HG03571 (cell line): ENCODE measurements around the gene SERHL2.
"Not testable (repeated sequence)": the region's sequence is repeated elsewhere in the genome, so short reads cannot be mapped to it uniquely, and the experiment has no call there.

Experiments
- ATAC-seq: cut with Tn5 transposase; IDR thresholded peaks from one replicate; pipeline ENCODE4 v1.9.1; 2021; ENCODE audit not compliant: unreplicated experiment

The SERHL2 gene

DNA sequence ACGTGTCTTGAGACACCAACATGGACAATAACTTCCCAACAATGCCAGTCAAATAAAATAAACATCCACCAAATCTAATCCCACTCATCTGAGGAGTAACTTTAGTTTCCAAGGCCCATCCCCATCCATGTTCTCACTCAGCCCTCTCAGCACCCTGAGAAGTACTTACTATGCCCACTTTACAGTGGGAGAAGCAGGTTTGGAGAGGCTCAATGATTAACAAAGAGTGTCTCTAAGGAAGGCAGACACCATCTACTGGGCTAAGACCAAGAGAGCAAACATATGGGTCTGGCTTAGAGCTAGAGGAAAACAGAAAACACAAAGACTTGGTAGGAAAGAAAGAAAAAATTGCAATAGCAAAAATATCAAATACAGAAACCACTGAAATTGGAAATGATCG lies 49.7 kb downstream of the SERHL2 start:
- no peak for ATAC-seq

DNA sequence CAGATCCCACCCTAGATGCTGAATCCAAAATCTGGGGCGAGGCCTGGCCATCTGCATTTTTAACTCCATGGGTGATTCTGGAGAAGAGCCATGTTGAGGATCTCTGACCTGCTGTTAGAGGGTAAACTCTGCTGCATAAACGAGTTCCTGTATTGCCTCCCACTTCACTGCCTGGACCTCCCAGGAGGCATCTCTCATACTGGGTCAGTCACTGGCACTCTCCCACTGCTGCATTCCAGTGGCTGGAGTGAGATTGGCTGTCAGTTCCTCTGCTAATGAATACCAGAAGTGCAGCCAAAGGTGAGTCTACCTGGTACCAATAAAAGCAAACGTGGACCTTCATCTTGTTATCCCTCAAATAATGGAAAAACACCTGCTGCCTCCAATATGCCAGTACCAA lies 50.6 kb downstream of the SERHL2 start:
- no peak for ATAC-seq

DNA sequence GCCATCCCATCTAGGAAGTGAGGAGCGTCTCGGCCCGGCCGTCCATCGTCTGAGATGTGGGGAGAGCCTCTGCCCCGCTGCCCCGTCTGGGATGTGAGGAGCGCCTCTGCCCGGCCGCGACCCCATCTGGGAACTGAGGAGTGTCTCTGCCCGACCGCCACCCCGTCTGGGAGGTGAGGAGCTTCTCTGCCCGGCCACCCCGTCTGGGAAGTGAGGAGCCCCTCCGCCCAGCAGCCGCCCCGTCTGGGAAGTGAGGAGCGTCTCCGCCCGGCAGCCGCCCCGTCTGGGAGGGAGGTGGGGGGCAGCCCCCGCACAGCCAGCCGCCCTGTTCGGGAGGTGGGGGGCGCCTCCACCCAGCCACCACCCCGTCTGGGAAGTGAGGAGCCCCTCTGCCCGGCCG lies 53.9 kb downstream of the SERHL2 start:
- not testable (repeated sequence) for ATAC-seq

- no peak for ATAC-seq
Observed at GRCh38 chr22:42608136-42608822, 54.5 kb downstream of the SERHL2 start.

- no peak for ATAC-seq
Observed at GRCh38 chr22:42608823-42609361, 55.1 kb downstream of the SERHL2 start.

- ATAC-seq: no peak
Observed at GRCh38 chr22:42610186-42610585, 56.4 kb downstream of the SERHL2 start.

DNA sequence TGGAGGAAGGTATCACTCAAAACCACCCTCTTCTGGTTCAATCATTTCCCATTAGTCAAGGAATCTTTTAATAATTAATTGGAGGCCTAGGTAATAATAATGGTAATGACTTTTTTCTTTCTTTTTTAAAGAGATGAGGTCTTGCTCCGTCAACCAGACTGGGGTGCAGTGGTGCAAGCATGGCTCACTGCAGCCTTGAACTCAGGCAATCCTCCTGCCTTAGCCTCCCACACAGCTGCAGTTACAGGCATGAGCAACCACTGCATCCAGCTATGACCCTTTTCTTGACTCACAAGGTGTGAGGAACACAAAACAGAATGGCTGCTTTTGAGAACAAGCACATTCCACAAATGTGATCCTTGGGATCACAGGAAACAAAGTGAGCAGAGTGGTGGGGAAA lies 57.3 kb downstream of the SERHL2 start:
- no peak for ATAC-seq

GRCh38 chr22:42612336-42612735 lies 58.6 kb downstream of the SERHL2 start:
- no peak for ATAC-seq

DNA sequence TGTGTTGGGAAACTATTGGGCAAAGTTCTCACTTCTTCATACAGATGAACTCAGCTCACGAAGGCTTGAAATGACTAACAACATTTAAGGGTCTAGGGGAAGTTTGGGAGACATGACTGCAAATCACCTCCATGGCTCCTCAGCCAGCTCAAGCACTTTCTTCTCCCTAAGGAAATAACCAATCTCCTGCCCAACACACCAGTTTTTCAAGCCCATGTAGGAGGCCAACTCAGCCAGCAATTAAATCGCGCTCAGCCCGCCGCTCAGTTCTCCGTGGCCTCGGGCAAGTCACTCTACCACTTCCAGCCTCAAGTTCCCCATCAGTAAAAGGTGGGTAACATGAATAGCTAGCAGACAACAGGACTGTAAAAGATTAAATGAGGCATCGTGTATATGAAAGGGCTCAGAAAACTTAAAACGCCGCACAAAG lies 60.1 kb downstream of the SERHL2 start:
- ATAC-seq: no peak

GRCh38 chr22:42614312-42615091 lies 60.7 kb downstream of the SERHL2 start, which contains the start of gene POLDIP3:
POLDIP3 (minus strand) TSS chr22:42614883; CDS start chr22:42614857, 26 bp downstream.
- peak; percentile 71 for ATAC-seq

- ATAC-seq: peak; percentile 43
Observed at GRCh38 chr22:42615092-42615859, 61.5 kb downstream of the SERHL2 start.

DNA sequence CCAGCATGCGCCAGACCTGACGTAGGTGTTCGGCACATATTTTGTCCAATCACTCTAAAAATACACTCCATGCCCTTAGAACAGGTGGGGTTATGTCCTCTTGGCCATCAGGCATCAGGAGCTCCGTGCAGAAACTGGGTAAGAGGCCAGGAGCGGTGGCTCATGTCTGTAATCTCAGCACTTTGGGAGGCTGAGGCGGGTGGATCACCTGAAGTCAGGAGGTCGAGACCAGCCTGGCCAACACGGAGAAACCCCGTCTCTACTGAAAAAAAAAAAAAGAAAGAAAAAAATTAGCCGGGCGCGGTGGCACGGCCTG lies 62.1 kb downstream of the SERHL2 start:
- not testable (repeated sequence) for ATAC-seq

DNA sequence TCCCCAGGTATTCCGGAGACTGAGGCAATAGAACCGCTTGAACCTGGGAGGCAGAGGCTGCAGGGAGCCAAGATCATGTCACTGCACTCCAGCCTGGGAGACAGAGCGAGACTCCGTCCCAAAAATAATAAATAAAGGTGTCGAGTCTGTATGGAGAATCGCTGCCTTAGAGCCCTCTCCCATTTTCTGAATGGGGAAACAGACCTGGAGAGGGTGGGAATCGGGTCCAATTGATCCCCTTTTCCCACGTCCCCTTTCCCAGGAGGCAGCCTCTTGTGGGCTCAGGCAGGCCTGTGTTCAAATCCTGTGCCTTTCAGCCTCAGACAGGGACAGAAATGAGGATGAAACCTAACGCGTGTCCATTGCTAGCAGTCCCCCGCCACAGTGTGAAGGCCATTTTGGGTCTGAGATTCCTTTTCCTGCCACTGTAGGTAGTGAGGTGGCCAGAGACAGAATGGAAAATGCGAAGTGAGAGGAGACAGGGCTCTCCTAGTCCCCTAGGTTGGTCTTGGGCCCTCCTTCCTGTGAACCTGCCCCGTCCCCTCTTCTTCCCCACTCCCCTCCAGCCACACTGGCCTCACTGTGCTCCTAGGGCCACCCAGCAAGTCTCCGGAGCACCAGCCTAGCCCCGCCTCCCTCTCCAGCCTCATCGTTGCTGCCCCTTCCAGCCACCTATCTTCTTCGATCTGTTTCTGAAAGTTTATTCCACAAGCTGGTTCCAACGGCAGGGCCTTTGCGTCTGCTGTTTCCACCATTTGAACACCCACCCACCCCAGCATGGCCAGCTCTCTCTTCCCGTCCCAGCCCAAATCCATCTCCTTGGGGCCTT lies 63.6 kb downstream of the SERHL2 start:
- ATAC-seq: no peak

- no peak for ATAC-seq
Observed at GRCh38 chr22:42619261-42620063, 65.7 kb downstream of the SERHL2 start.

GRCh38 chr22:42620084-42620483 lies 66.3 kb downstream of the SERHL2 start:
- no peak for ATAC-seq

GRCh38 chr22:42621505-42622002 lies 67.8 kb downstream of the SERHL2 start:
- no peak for ATAC-seq

DNA sequence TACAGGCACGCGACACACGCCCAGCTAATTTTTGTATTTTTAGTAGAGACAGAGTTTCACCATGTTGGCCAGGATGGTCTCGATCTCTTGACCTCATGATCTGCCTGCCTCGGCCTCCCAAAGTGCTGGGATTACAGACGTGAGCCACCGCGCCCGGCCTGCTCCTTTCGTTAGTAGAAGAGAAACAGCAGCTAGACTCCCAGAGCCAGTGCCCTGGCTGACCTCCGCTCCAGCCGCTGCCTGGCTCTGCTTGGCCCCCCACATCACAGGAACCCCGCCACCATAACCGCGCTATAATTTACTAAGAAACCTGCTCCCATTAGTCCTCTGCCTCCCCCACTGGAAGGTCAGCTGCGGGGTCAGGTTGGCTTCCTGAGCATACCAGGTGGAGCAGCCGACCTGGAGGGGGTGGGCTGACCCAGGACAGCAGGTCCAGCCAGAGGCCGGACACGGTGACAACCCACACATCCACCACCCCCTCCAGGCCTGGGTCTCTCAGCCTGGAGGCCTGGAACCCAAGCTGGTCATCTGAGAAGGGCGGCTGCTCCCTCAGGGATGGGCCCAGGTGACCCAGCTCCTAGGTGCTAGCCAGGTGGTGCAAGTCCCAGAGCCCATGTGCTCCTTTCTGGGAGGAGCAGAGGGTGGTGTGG lies 68.4 kb downstream of the SERHL2 start:
- ATAC-seq: no peak

GRCh38 chr22:42623301-42623751 lies 69.6 kb downstream of the SERHL2 start:
- no peak for ATAC-seq
